Measurements from ENCODE around the gene BIK. TPM values are rescaled to one million over a fixed set of nuclear protein-coding genes. Genes with fewer than 3 reads are reported as not detected.

BIK gene
- total RNA-seq, 1 experiment from 2014 or later = 3.2 TPM

GRCh38 chr22:43159484-43160178 lies 49.1 kb downstream of the BIK start:
- no peaks in the 10 kb centered on the region for H3K9me3 Mint-ChIP-seq
- H3K4me1 Mint-ChIP-seq = no peaks in the 10 kb centered on the region
- H3K27ac Mint-ChIP-seq = no peak overlapping the region
- H3K4me3 Mint-ChIP-seq = no peak overlapping the region
- H3K36me3 Mint-ChIP-seq = no peaks in the 10 kb centered on the region
- DNase-seq (ENCODE audit: low spot score) = peak; percentile 69
- TF ChIP-seq CREB1 (CRISPR knock-in tag; IDR thresholded peaks at IDR 0.05) = no peak
- peak; percentile 62 for TF ChIP-seq CTCF (IDR thresholded peaks at IDR 0.05)
- TF ChIP-seq, protein P1, sequence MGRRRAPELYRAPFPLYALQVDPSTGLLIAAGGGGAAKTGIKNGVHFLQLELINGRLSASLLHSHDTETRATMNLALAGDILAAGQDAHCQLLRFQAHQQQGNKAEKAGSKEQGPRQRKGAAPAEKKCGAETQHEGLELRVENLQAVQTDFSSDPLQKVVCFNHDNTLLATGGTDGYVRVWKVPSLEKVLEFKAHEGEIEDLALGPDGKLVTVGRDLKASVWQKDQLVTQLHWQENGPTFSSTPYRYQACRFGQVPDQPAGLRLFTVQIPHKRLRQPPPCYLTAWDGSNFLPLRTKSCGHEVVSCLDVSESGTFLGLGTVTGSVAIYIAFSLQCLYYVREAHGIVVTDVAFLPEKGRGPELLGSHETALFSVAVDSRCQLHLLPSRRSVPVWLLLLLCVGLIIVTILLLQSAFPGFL (CRISPR knock-in tag; IDR thresholded peaks at IDR 0.05; ENCODE audit: borderline replicate concordance) = no peak
- no peak for TF ChIP-seq FOXP4 (CRISPR knock-in tag; IDR thresholded peaks at IDR 0.05)
- TF ChIP-seq ZNF232 (CRISPR knock-in tag; IDR thresholded peaks at IDR 0.05) = no peak
- POLR2A ChIA-PET = no interaction called here
- CTCF ChIA-PET = interaction anchor here (0.5 to 1.2 kb wide), 4 partner anchors 50 to 1500 kb away, joined by 3 to 4 read pairs (median 3); no protein-coding TSS in a partner anchor
- H3K27me3 Mint-ChIP-seq (ENCODE audit: low read depth) = no peaks in the 10 kb centered on the region
- peak; percentile 66 for ATAC-seq

GRCh38 chr22:43160497-43161126 lies 50.1 kb downstream of the BIK start:
- no peaks in the 10 kb centered on the region for H3K9me3 Mint-ChIP-seq
- ChIA-PET POLR2A (no interaction called here), CTCF (no interaction called here)
- no peaks in the 10 kb centered on the region for H3K27me3 Mint-ChIP-seq (ENCODE audit: low read depth)
- no peaks in the 10 kb centered on the region for H3K4me1 Mint-ChIP-seq
- no peak overlapping the region for H3K4me3 Mint-ChIP-seq
- DNase-seq (ENCODE audit: low spot score) (no peak), ATAC-seq (no peak)
- no peaks in the 10 kb centered on the region for H3K36me3 Mint-ChIP-seq
- TF ChIP-seq PRRX2 (CRISPR knock-in tag; IDR thresholded peaks at IDR 0.05) (no peak), ATF3 (CRISPR knock-in tag; conservative IDR thresholded peaks at IDR 0.05) (no peak), SP1 (CRISPR knock-in tag; conservative IDR thresholded peaks at IDR 0.05) (no peak)
- TF ChIP-seq, protein P2, sequence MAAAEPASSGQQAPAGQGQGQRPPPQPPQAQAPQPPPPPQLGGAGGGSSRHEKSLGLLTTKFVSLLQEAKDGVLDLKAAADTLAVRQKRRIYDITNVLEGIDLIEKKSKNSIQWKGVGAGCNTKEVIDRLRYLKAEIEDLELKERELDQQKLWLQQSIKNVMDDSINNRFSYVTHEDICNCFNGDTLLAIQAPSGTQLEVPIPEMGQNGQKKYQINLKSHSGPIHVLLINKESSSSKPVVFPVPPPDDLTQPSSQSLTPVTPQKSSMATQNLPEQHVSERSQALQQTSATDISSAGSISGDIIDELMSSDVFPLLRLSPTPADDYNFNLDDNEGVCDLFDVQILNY (CRISPR knock-in tag; IDR thresholded peaks at IDR 0.05) = no peak
- no peak overlapping the region for H3K27ac Mint-ChIP-seq

GRCh38 chr22:43162412-43163150 lies 52.0 kb downstream of the BIK start:
- POLR2A ChIA-PET = interaction anchor here (0.5 to 1.0 kb wide), 2 partner anchors 25 to 75 kb away, joined by 3 read pairs; no protein-coding TSS in a partner anchor
- no peak overlapping the region for H3K4me3 Mint-ChIP-seq

More at GRCh38 chr22:43162412-43163150, 52.0 kb downstream of the BIK start:
- DNase-seq (ENCODE audit: low spot score) = no peak
- no peaks in the 10 kb centered on the region for H3K4me1 Mint-ChIP-seq
- H3K27ac Mint-ChIP-seq = no peak overlapping the region
- CTCF ChIA-PET = interaction anchor here (0.7 to 1.0 kb wide), 4 partner anchors 17 to 66 kb away, joined by 3 read pairs; partner anchors contain the start of gene TTLL12
- no peak for TF ChIP-seq ATF1 (CRISPR knock-in tag; IDR thresholded peaks at IDR 0.05)
- no peak for TF ChIP-seq MYBL2 (CRISPR knock-in tag; IDR thresholded peaks at IDR 0.05)
- TF ChIP-seq, protein P3, sequence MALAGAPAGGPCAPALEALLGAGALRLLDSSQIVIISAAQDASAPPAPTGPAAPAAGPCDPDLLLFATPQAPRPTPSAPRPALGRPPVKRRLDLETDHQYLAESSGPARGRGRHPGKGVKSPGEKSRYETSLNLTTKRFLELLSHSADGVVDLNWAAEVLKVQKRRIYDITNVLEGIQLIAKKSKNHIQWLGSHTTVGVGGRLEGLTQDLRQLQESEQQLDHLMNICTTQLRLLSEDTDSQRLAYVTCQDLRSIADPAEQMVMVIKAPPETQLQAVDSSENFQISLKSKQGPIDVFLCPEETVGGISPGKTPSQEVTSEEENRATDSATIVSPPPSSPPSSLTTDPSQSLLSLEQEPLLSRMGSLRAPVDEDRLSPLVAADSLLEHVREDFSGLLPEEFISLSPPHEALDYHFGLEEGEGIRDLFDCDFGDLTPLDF (CRISPR knock-in tag; IDR thresholded peaks at IDR 0.05) = no peak
- H3K9me3 Mint-ChIP-seq = no peaks in the 10 kb centered on the region
- H3K27me3 Mint-ChIP-seq (ENCODE audit: low read depth) = no peaks in the 10 kb centered on the region
- H3K36me3 Mint-ChIP-seq = peaks cover 2% of the 10 kb centered on the region; the same call in 1 of the 2 replicates
- ATAC-seq = no peak

Data from WTC11 (cell line).